Measurements from ENCODE around the gene BTN2A1. TPM values are rescaled to one million over a fixed set of nuclear protein-coding genes. Genes with fewer than 3 reads are reported as not detected.

The BTN2A1 gene
- total RNA-seq, 1 experiment from 2014 or later = 13.1 TPM

DNA sequence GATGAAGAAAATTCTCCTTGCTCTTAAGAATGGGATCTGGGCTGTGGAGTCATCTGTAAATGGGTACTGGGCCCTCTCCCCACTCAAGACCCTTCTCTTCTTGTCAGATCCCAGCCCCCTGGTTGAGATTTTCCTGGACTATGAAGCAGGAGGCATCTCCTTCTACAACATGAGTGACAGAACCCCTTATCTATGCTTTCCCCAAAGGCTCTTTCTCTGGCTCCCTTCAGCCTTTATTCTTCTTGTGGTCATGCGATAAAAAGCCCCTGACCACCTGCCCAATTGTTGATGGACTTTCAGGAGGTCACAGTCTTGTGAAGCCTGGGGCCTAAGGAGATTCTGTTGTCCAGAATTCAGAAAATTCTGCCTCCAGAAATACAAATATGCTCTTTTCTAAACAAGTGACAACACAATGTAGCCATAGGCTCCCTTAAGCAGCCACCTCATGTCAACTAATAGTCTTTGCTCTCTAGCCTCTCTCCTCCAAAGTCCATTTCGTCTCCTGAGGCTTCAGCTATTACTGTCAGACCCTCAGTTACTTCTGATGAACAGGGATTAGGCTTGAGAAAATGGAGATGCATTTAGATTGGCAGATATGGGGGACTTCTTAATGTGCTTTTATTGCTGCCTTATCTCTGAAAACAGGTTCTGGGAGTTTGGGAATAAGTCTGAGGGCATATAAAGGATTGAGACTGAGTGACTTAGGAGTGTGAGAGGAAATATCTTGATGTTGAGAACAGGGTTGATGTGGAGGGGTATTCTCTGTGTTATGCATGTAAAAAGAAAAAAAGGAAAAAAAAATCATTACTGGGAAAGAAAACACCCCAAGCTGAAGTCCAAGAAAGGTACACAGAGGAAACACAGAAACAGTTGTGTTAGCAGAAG is 20.6 kb downstream of the BTN2A1 start:
- H3K79me2 ChIP-seq (ENCODE audit: low read length) = no peaks in the 10 kb centered on the region
- BruUV-seq (replicated peaks) = no TSS peak
- no peak overlapping the region for H3K4me3 ChIP-seq (ENCODE audit: low read length)
- TF ChIP-seq, protein P1, sequence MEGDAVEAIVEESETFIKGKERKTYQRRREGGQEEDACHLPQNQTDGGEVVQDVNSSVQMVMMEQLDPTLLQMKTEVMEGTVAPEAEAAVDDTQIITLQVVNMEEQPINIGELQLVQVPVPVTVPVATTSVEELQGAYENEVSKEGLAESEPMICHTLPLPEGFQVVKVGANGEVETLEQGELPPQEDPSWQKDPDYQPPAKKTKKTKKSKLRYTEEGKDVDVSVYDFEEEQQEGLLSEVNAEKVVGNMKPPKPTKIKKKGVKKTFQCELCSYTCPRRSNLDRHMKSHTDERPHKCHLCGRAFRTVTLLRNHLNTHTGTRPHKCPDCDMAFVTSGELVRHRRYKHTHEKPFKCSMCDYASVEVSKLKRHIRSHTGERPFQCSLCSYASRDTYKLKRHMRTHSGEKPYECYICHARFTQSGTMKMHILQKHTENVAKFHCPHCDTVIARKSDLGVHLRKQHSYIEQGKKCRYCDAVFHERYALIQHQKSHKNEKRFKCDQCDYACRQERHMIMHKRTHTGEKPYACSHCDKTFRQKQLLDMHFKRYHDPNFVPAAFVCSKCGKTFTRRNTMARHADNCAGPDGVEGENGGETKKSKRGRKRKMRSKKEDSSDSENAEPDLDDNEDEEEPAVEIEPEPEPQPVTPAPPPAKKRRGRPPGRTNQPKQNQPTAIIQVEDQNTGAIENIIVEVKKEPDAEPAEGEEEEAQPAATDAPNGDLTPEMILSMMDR (conservative IDR thresholded peaks at IDR 0.05; ENCODE audit: low read depth, low read length) = no peak
- TF ChIP-seq EZH2phosphoT487 (IDR thresholded peaks at IDR 0.05; ENCODE audit: borderline replicate concordance, low read length) (no peak), EZH2 (IDR thresholded peaks at IDR 0.05; ENCODE audit: low read length, unreplicated experiment) (no peak)
- H3K9me3 ChIP-seq (ENCODE audit: low read length) = no peaks in the 10 kb centered on the region
- H3K9me2 ChIP-seq (replicated peaks; ENCODE audit: low read length) = no peaks in the 10 kb centered on the region
- H3K27ac ChIP-seq (ENCODE audit: low read length) = no peak overlapping the region
- H3K9ac ChIP-seq (ENCODE audit: low read length) = no peak overlapping the region
- ChIA-PET POLR2A (ENCODE audit: unreplicated experiment) (no interaction called here), CTCF (no interaction called here)
- ATAC-seq (no peak), DNase-seq (no peak)
- H3K4me1 ChIP-seq (ENCODE audit: insufficient read depth, low read length) = peaks cover 26% of the 10 kb centered on the region
- no peak overlapping the region for H3K4me2 ChIP-seq (ENCODE audit: low read length)
- H3F3A ChIP-seq (ENCODE audit: low read length, unreplicated experiment) = no peaks in the 10 kb centered on the region
- intact Hi-C loops (cut with micrococcal nuclease) = no loop called here
- H4K20me1 ChIP-seq (ENCODE audit: low read length) = no peaks in the 10 kb centered on the region
- H3K36me3 ChIP-seq (ENCODE audit: low read depth, low read length) = no peaks in the 10 kb centered on the region
- no peak overlapping the region for H2AFZ ChIP-seq (ENCODE audit: low read length)
- no peaks in the 10 kb centered on the region for H3K27me3 ChIP-seq (ENCODE audit: low read length)

- DNase-seq (no peak), ATAC-seq (no peak)
- H3K9ac ChIP-seq (ENCODE audit: low read length) = no peak overlapping the region
- H3K9me2 ChIP-seq (replicated peaks; ENCODE audit: low read length) = no peaks in the 10 kb centered on the region
- no peaks in the 10 kb centered on the region for H3K36me3 ChIP-seq (ENCODE audit: low read depth, low read length)
- no peaks in the 10 kb centered on the region for H3K9me3 ChIP-seq (ENCODE audit: low read length)
- intact Hi-C loops (cut with micrococcal nuclease) = no loop called here
- POLR2A ChIA-PET (ENCODE audit: unreplicated experiment) = no interaction called here
- H3K27me3 ChIP-seq (ENCODE audit: low read length) = no peaks in the 10 kb centered on the region
- H3K27ac ChIP-seq (ENCODE audit: low read length) = no peak overlapping the region
- peaks cover 24% of the 10 kb centered on the region for H3K4me1 ChIP-seq (ENCODE audit: insufficient read depth, low read length)
- no peak for TF ChIP-seq EZH2phosphoT487 (IDR thresholded peaks at IDR 0.05; ENCODE audit: borderline replicate concordance, low read length)
- TF ChIP-seq, protein P1 (conservative IDR thresholded peaks at IDR 0.05; ENCODE audit: low read depth, low read length) = no peak
- TF ChIP-seq EZH2 (IDR thresholded peaks at IDR 0.05; ENCODE audit: low read length, unreplicated experiment) = no peak
- CTCF ChIA-PET = no interaction called here
- no peak overlapping the region for H3K4me3 ChIP-seq (ENCODE audit: low read length)
- no TSS peak for BruUV-seq (replicated peaks)
- H3K79me2 ChIP-seq (ENCODE audit: low read length) = no peaks in the 10 kb centered on the region
- no peak overlapping the region for H2AFZ ChIP-seq (ENCODE audit: low read length)
- H3K4me2 ChIP-seq (ENCODE audit: low read length) = no peak overlapping the region
- H3F3A ChIP-seq (ENCODE audit: low read length, unreplicated experiment) = no peaks in the 10 kb centered on the region
- no peaks in the 10 kb centered on the region for H4K20me1 ChIP-seq (ENCODE audit: low read length)
These were observed 21.2 kb downstream of the BTN2A1 start for GRCh38 chr6:26478985-26479278.

DNA sequence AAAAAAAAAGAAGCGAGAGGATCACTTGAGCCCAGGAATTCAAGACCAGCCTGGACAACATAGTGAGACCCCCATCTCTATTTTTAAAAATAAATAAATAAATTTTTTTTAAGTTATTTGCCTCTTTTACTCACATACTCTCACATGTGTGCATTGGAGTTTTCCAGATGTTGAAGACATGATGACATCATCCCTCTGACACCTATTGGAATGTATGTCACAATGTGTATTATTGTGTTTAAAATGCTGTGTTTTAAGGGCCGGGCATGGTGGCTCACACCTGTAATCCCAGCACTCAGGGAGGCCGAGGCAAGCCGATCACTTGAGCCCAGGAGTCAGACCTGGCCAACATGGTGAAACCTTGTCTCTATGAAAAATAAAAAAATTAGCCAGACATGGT is 24.6 kb downstream of the BTN2A1 start:
- H3K27me3 ChIP-seq (ENCODE audit: low read length) = no peaks in the 10 kb centered on the region
- no peak overlapping the region for H3K9ac ChIP-seq (ENCODE audit: low read length)
- H3K4me2 ChIP-seq (ENCODE audit: low read length) = no peak overlapping the region
- no TSS peak for BruUV-seq (replicated peaks)
- ATAC-seq (no peak), DNase-seq (no peak)
- no peaks in the 10 kb centered on the region for H3K79me2 ChIP-seq (ENCODE audit: low read length)
- no peaks in the 10 kb centered on the region for H3K9me3 ChIP-seq (ENCODE audit: low read length)
- ChIA-PET CTCF (no interaction called here), POLR2A (ENCODE audit: unreplicated experiment) (no interaction called here)
- H4K20me1 ChIP-seq (ENCODE audit: low read length) = no peaks in the 10 kb centered on the region
- TF ChIP-seq, protein P1 (conservative IDR thresholded peaks at IDR 0.05; ENCODE audit: low read depth, low read length) = no peak
- TF ChIP-seq EZH2 (IDR thresholded peaks at IDR 0.05; ENCODE audit: low read length, unreplicated experiment) (no peak), EZH2phosphoT487 (IDR thresholded peaks at IDR 0.05; ENCODE audit: borderline replicate concordance, low read length) (no peak)
- H3K9me2 ChIP-seq (replicated peaks; ENCODE audit: low read length) = no peaks in the 10 kb centered on the region
- H3F3A ChIP-seq (ENCODE audit: low read length, unreplicated experiment) = no peaks in the 10 kb centered on the region
- H3K27ac ChIP-seq (ENCODE audit: low read length) = no peak overlapping the region
- intact Hi-C loops (cut with micrococcal nuclease) = no loop called here
- H3K36me3 ChIP-seq (ENCODE audit: low read depth, low read length) = no peaks in the 10 kb centered on the region
- no peak overlapping the region for H3K4me3 ChIP-seq (ENCODE audit: low read length)
- H2AFZ ChIP-seq (ENCODE audit: low read length) = no peak overlapping the region
- H3K4me1 ChIP-seq (ENCODE audit: insufficient read depth, low read length) = no peaks in the 10 kb centered on the region
